ENCODE data around the gene NINJ1.

The NINJ1 gene

DNA sequence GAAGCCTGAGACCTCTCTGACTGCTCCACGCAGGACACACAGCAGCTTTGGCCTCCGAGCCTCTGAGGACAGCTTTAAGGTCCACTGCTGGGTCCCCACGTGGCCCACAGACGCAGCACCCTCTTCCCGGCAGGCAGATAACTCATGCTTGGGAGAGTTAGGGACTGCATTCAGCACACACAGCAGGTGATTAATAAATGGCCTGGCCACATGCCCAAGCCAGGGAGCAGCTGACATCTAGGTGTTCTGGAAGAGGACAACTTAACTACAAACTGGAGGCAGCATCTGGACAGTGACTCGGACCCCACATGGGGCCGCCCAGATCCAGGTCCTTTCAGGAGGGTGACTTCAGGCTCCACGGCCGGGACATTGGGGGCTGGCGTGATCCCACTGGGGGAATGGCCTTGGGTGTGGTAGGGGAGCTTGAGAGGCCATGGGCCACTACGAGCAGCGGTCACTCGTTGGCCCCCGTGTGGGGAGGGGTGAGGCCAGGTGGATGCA lies 11.3 kb downstream of the NINJ1 start:
- no peak overlapping the region for H3K4me3 ChIP-seq (ENCODE audit: low read length)
- TF ChIP-seq, protein P1, sequence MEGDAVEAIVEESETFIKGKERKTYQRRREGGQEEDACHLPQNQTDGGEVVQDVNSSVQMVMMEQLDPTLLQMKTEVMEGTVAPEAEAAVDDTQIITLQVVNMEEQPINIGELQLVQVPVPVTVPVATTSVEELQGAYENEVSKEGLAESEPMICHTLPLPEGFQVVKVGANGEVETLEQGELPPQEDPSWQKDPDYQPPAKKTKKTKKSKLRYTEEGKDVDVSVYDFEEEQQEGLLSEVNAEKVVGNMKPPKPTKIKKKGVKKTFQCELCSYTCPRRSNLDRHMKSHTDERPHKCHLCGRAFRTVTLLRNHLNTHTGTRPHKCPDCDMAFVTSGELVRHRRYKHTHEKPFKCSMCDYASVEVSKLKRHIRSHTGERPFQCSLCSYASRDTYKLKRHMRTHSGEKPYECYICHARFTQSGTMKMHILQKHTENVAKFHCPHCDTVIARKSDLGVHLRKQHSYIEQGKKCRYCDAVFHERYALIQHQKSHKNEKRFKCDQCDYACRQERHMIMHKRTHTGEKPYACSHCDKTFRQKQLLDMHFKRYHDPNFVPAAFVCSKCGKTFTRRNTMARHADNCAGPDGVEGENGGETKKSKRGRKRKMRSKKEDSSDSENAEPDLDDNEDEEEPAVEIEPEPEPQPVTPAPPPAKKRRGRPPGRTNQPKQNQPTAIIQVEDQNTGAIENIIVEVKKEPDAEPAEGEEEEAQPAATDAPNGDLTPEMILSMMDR (conservative IDR thresholded peaks at IDR 0.05; ENCODE audit: low read depth, low read length) = no peak
- DNase-seq (ENCODE audit: low read depth) = no peak

DNA sequence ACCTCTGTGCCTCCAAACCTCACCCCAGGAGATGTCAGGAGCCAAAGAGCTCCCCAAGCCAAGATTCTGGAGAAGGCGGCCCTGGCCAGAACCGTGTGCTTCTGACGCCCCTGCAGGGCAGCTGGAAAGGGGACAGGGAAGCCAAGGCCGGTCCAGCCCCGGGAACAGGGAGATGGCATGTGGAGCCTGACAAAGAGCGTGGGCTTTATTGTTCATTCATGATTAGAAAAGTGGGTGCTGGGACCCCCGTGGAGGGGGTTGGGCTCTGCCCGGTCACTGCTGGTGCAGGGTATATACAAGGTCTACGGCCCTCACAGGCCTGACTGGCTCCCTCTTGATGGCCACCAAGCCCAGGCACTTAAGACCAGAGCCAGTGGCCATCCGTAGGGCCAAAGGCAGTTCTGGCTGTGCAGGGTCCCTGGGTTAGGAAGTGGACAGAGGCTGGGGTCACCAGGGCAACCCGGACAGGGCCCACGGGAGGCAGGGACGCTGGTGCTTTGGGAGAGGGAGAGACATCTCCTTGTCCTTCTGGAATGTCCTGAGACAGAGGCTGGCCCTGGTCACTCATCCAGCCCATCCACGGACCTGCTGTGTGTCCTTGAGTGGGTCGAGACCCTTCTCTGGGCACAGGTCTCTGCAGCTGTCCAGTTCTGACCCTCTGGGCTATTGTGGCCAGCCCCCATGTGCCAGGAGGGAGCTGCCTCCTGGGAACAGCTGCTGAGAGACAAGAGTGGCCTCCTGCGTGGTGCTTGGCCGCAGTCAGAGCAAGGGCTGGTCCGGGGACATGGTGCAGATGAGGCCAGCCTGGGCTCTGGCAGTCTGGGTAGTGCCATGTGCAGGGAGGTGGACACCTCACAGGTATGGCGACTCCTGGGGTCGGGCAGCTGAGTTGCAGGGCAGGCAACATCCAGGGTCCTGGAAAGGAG lies 12.5 kb downstream of the NINJ1 start:
- TF ChIP-seq, protein P1 (conservative IDR thresholded peaks at IDR 0.05; ENCODE audit: low read depth, low read length) = no peak

DNA sequence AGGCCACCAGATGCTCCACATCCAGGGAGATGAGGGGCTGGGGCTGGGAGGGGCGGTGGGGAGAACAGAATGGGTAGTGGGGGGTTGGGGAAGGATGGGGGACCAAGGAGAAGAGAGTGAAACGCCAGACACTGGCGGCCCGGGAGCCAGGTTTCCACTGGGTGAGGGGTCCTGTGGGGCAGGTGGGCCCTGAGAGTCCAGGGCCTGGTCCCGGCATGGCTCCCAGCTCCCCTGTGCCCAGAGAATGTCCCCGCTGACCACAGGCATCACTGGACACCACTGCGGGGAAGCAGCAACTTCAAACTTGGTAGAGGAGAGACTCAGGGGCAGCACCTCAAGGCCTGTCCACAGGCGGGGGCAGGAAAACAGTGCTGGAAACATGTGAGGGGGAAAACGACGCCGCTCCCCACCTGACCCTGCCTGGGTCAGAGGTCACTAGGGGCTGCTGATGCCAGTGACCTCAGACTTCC lies 13.2 kb downstream of the NINJ1 start:
- DNase-seq (ENCODE audit: low read depth) = no peak
- TF ChIP-seq, protein P1 (conservative IDR thresholded peaks at IDR 0.05; ENCODE audit: low read depth, low read length) = no peak
- H3K4me3 ChIP-seq (ENCODE audit: low read length) = no peak overlapping the region

More for the DNA sequence above, 12.5 kb downstream of the NINJ1 start:
- H3K4me3 ChIP-seq (ENCODE audit: low read length) = no peak overlapping the region
- no peak for DNase-seq (ENCODE audit: low read depth)

DNA sequence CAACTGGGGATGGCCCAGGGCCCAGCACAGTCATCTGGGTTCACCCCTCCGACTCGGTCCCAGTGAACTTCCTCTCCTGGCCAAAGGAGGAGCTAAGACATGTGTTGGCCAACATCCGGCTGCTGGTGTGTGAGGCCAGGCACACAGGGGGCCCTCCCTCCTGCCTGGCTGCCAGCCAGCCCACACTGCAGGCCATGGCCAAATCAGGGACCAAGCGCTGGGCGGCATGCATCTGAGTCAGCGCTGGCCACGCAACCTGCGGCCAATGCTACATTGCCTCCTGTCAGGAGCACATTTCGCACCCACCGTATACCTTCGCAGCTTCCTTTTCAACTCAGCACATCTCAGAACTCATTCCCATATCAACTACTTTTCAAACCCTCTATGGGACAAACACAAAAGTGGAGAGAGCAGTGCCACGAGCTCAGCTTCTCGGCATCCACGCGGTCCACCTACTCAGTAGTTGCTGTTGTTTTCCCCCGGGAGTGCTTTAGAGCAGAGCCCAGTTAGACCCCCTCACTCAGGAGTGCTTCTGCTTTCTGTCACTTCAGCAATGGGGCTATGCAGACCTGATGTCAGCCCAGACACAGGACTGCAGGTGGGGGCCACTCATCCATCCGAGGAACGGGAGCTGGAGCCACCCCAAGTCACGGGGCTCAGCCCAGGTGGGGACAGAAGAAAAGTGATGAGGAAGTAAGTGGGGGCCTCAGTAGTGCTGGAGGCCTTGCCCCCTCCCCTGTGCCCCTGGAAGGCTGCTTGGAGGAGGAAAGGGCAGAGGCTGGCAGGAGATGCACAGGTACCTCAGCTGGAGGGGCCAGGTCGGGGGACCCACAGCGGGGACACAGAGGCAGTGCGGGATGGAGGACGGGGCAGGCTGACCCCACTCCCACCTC lies 13.9 kb downstream of the NINJ1 start:
- DNase-seq (ENCODE audit: low read depth) = peak; percentile 91
- no peak overlapping the region for H3K4me3 ChIP-seq (ENCODE audit: low read length)
- TF ChIP-seq, protein P1 (conservative IDR thresholded peaks at IDR 0.05; ENCODE audit: low read depth, low read length) = peak; percentile 55

DNA sequence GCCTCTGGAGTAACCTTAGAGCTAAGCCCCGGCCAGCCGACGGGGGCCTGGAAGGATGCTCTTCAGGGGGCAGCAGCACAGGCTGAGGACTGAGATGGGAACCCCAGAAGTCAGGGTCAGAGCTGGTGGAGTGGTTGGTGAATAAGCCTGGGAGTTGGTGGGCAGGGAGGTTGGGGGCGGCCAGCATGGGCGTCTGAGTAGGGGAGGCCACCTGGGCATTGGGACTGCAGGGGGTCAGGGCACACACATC lies 14.4 kb downstream of the NINJ1 start:
- TF ChIP-seq, protein P1 (conservative IDR thresholded peaks at IDR 0.05; ENCODE audit: low read depth, low read length) = no peak
- H3K4me3 ChIP-seq (ENCODE audit: low read length) = no peak overlapping the region
- DNase-seq (ENCODE audit: low read depth) = no peak

DNA sequence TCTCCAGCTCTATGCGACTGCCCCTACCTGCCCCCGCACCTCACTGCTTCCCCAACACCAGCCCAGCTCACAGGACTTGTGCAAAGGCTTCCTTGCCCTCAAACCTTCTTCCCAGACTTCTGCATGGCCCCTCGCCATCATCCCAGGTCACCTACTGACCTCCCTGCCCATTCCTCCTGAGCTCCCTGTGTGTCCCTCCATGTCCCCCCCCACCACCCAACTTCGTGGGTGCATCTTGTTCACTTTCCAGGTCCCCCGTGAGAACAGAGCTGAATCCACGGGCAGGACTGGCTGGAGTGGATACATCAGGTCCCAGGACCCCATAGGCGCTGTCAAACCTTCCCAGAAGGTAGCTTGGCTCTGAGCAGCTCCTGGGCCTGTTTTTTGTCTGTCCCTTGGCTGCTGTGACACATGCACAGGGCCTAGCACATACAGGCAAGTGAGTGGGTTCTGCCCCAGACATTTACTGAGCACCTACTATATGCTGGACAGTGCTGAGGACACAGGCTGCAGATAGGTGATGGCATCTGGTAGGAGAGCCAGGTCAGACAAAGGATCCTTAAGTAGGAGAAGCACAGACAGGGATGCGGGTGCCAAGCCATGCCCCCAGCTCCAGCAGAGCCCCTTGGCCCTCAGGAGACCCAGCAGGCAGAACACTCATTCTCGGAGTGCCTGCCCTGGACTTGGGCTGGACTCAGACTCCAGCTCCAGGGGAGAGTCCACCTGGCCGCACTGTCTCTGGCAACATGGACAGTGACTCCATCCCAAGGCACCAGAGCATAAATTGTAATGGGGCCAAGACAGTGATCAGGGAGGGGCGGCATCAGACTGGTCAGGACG lies 15.0 kb downstream of the NINJ1 start:
- no peak overlapping the region for H3K4me3 ChIP-seq (ENCODE audit: low read length)
- TF ChIP-seq, protein P1 (conservative IDR thresholded peaks at IDR 0.05; ENCODE audit: low read depth, low read length) = no peak
- no peak for DNase-seq (ENCODE audit: low read depth)

All from retinal pigment epithelial cell (primary cell).